IMR-90 (cell line): ENCODE data around the gene NLRP3. TPM values are rescaled to one million over a fixed set of nuclear protein-coding genes. Genes with fewer than 3 reads are reported as not detected.

Experiments used
- ATAC-seq: fragments of 200-7000 bp; cut with Tn5 transposase; 2 replicates; pipeline ENCODE4 v1.9.1; 2020; ENCODE audit warnings: low read depth, mild to moderate bottlenecking, moderate library complexity
- BruUV-seq: library from RNA; stranded (reverse); fragments of 400-500 nt; replicated peaks from 2 replicates; lab custom pipeline; 2021; lab: Mats Ljungman, UMichigan
- CTCF ChIA-PET: fragments of 300-600 bp; formaldehyde crosslinking; extraction: SDS; loops from one replicate; lab custom pipeline; 2021; ENCODE audit warnings: antibody characterized with exemption; lab: Yijun Ruan, JAX
- POLR2A ChIA-PET: fragments of 300-600 bp; sonication (Branson Sonifier 250); formaldehyde crosslinking; loops from one replicate; lab custom pipeline; 2022; ENCODE audit warnings: antibody characterized with exemption; ENCODE audit not compliant: unreplicated experiment; lab: Charles Lee
- DNase-seq: peaks from one replicate; pipeline ENCODE4 v3.0.0; 2013
- H2AFZ ChIP-seq: replicated peaks from 2 replicates; pipeline ENCODE3; 2013; ENCODE audit warnings: low read length, mild to moderate bottlenecking; ENCODE audit not compliant: poor library complexity
- H2AK5ac ChIP-seq: 2 replicates; pipeline ENCODE4 v1.6.1; 2013; ENCODE audit warnings: low read depth, low read length, inconsistent platforms
- H2AK9ac ChIP-seq: replicated peaks from 2 replicates; pipeline ENCODE3; 2013; ENCODE audit warnings: mild to moderate bottlenecking, low read depth, low read length, moderate library complexity; ENCODE audit not compliant: poor library complexity
- H2BK120ac ChIP-seq: 2 replicates; pipeline ENCODE4 v1.6.1; 2013; ENCODE audit warnings: low read depth, low read length, inconsistent platforms
- H2BK15ac ChIP-seq: 3 replicates; pipeline ENCODE4 v1.6.1; 2013; ENCODE audit warnings: low read depth, low read length, inconsistent platforms
- H2BK20ac ChIP-seq: 2 replicates; pipeline ENCODE4 v1.6.1; 2013; ENCODE audit warnings: low read depth, mild to moderate bottlenecking, inconsistent platforms, low read length, moderate library complexity
- H2BK5ac ChIP-seq: 2 replicates; pipeline ENCODE4 v1.6.1; 2013; ENCODE audit warnings: mild to moderate bottlenecking, low read depth, low read length, inconsistent platforms; ENCODE audit not compliant: poor library complexity, severe bottlenecking
- H3K14ac ChIP-seq: replicated peaks from 2 replicates; pipeline ENCODE4 v1.6.1; 2013; ENCODE audit warnings: low read depth, low read length, inconsistent platforms
- H3K18ac ChIP-seq: 2 replicates; pipeline ENCODE4 v1.6.1; 2013; ENCODE audit warnings: low read depth, low read length, control low read depth
- H3K23ac ChIP-seq: 2 replicates; pipeline ENCODE4 v1.6.1; 2013; ENCODE audit warnings: low read depth, low read length, inconsistent platforms
- H3K27ac ChIP-seq: 2 replicates; pipeline ENCODE4 v1.5.1; 2013; ENCODE audit warnings: mild to moderate bottlenecking, control low read depth, low read length; ENCODE audit not compliant: insufficient read depth
- H3K27me3 ChIP-seq: 2 replicates; pipeline ENCODE4 v1.6.1; 2013; ENCODE audit warnings: low read length; ENCODE audit not compliant: control insufficient read depth, insufficient read depth
- H3K36me3 ChIP-seq: 2 replicates; pipeline ENCODE4 v1.6.1; 2013; ENCODE audit warnings: low read length, mixed read lengths; ENCODE audit not compliant: control insufficient read depth, insufficient read depth
- H3K4ac ChIP-seq: 2 replicates; pipeline ENCODE4 v1.6.1; 2013; ENCODE audit warnings: low read depth, low read length, inconsistent platforms
- H3K4me1 ChIP-seq: 2 replicates; pipeline ENCODE4 v1.6.1; 2013; ENCODE audit warnings: low read length, mixed read lengths; ENCODE audit not compliant: control insufficient read depth, insufficient read depth
- H3K4me2 ChIP-seq: 2 replicates; pipeline ENCODE4 v1.6.1; 2013; ENCODE audit warnings: low read depth, mild to moderate bottlenecking, control low read depth, low read length, moderate library complexity
- H3K4me3 ChIP-seq: 2 replicates; pipeline ENCODE4 v1.5.1; 2013; ENCODE audit warnings: low read depth, mild to moderate bottlenecking, control low read depth, low read length, moderate library complexity; ENCODE audit not compliant: insufficient read depth
- H3K56ac ChIP-seq: 2 replicates; pipeline ENCODE4 v1.6.1; 2013; ENCODE audit warnings: low read length, inconsistent platforms; ENCODE audit not compliant: insufficient read depth; ENCODE audit errors: extremely low read depth
- H3K79me1 ChIP-seq, 2 experiments: 2 replicates each; pipeline ENCODE4 v1.6.1; 2013; ENCODE audit warnings: low read length in 2 of 2, inconsistent platforms in 1 of 2, low read depth in 1 of 2
- H3K9ac ChIP-seq: 2 replicates; pipeline ENCODE4 v1.6.1; 2013; ENCODE audit warnings: low read depth, low read length, control low read depth
- H3K9me1 ChIP-seq: 2 replicates; pipeline ENCODE4 v1.6.1; 2013; ENCODE audit warnings: low read length, inconsistent platforms; ENCODE audit not compliant: insufficient read depth
- H3K9me3 ChIP-seq: 2 replicates; pipeline ENCODE4 v1.6.1; 2013; ENCODE audit warnings: low read length; ENCODE audit not compliant: control insufficient read depth, insufficient read depth
- H4K20me1 ChIP-seq: 2 replicates; pipeline ENCODE4 v1.6.1; 2013; ENCODE audit warnings: low read length, inconsistent platforms; ENCODE audit not compliant: insufficient read depth
- H4K5ac ChIP-seq: 2 replicates; pipeline ENCODE4 v1.6.1; 2013; ENCODE audit warnings: mild to moderate bottlenecking, low read depth, low read length, control low read depth
- H4K8ac ChIP-seq, 2 experiments: 2 replicates each; pipeline ENCODE4 v1.6.1; 2013; ENCODE audit warnings: low read depth in 2 of 2, low read length in 2 of 2, control low read depth in 1 of 2, inconsistent platforms in 1 of 2
- H4K91ac ChIP-seq: 2 replicates; pipeline ENCODE4 v1.6.1; 2013; ENCODE audit warnings: low read depth, low read length, inconsistent platforms; ENCODE audit not compliant: insufficient read depth
- BHLHE40 ChIP-seq: fragments of 150-350 bp; IDR thresholded peaks from 2 replicates; pipeline ENCODE4 v1.6.1; 2016; ENCODE audit warnings: mild to moderate bottlenecking, low read depth, low read length
- CEBPB ChIP-seq: IDR thresholded peaks from 2 replicates; pipeline ENCODE4 v1.6.1; 2012; ENCODE audit warnings: low read depth, low read length, improper control_type of control experiment
- CHD1 ChIP-seq: IDR thresholded peaks from 2 replicates; pipeline ENCODE4 v1.6.1; 2012; ENCODE audit warnings: low read depth, low read length, improper control_type of control experiment
- FOS ChIP-seq: fragments of 150-350 bp; IDR thresholded peaks from 2 replicates; pipeline ENCODE4 v1.6.1; 2016; ENCODE audit warnings: low read depth, low read length
- MAFK ChIP-seq: IDR thresholded peaks from 2 replicates; pipeline ENCODE4 v1.6.1; 2012; ENCODE audit warnings: low read depth, low read length, improper control_type of control experiment
- MAZ ChIP-seq: IDR thresholded peaks from 2 replicates; pipeline ENCODE4 v1.6.1; 2012; ENCODE audit warnings: low read depth, mild to moderate bottlenecking, low read length, improper control_type of control experiment, moderate library complexity, borderline replicate concordance
- MXI1 ChIP-seq: IDR thresholded peaks from 2 replicates; pipeline ENCODE4 v1.6.1; 2012; ENCODE audit warnings: low read depth, mild to moderate bottlenecking, low read length, moderate library complexity, borderline replicate concordance
- NFE2L2 ChIP-seq: fragments of 150-350 bp; IDR thresholded peaks from 2 replicates; pipeline ENCODE4 v1.6.1; 2016; ENCODE audit warnings: low read depth, mild to moderate bottlenecking, low read length
- POLR2A ChIP-seq: IDR thresholded peaks from 2 replicates; pipeline ENCODE4 v1.6.1; 2012; ENCODE audit warnings: mild to moderate bottlenecking, low read depth, low read length
- RAD21 ChIP-seq: IDR thresholded peaks from 2 replicates; pipeline ENCODE4 v1.6.1; 2012; ENCODE audit warnings: low read length, improper control_type of control experiment
- RCOR1 ChIP-seq: IDR thresholded peaks from 2 replicates; pipeline ENCODE4 v1.6.1; 2012; ENCODE audit warnings: mild to moderate bottlenecking, low read length, improper control_type of control experiment; ENCODE audit not compliant: insufficient replicate concordance
- RFX5 ChIP-seq: IDR thresholded peaks from 2 replicates; pipeline ENCODE4 v1.8.0; 2012; ENCODE audit warnings: low read depth, mild to moderate bottlenecking, low read length, moderate library complexity
- SMC3 ChIP-seq: fragments of 150-350 bp; IDR thresholded peaks from 2 replicates; pipeline ENCODE4 v1.6.1; 2016; ENCODE audit warnings: low read depth, mild to moderate bottlenecking, antibody characterized with exemption, low read length, moderate library complexity
- WGBS, 2 experiments: methylation state at CpG; one replicate each; pipeline versions ENCODE4 v1.1.5 to v1.1.7; 2013; ENCODE audit warnings: missing lambda C conversion rate in 2 of 2; ENCODE audit not compliant: insufficient read length in 1 of 2; ENCODE audit errors: extremely low coverage in 2 of 2; 5-methylcytosine and 5-hydroxymethylcytosine counted together
- dilution Hi-C: fragments of 300-500 bp; cut with HindIII; formaldehyde crosslinking; loops from one replicate; pipeline ENCODE4 v1.14.3; 2018; ENCODE audit warnings: low sequenced_read_pairs; ENCODE audit not compliant: unreplicated experiment
- in situ Hi-C: fragments of 300-500 bp; cut with MboI; formaldehyde crosslinking; loops from 3 replicates; pipeline ENCODE4 v1.14.3; 2019; ENCODE audit warnings: low sequenced_read_pairs, inconsistent platforms, mixed read lengths
- intact Hi-C: fragments of 100-400 bp; cut with micrococcal nuclease; formaldehyde crosslinking; loops from 2 replicates; pipeline ENCODE4 v1.10.0; 2022
- polyA plus RNA-seq, 3 experiments: library from polyadenylated mRNA; depleted of rRNA; stranded (reverse); fragments of >200 nt; gene quantifications; 2 replicates each; pipeline ENCODE4 v1.2.3, GENCODE V29; 2012; ENCODE audit warnings: low replicate concordance in 1 of 3
- total RNA-seq: library from RNA; depleted of rRNA; stranded (reverse); fragments of >200 nt; gene quantifications from 2 replicates; pipeline ENCODE4 v1.2.3, GENCODE V29; 2012
- TF ChIP-seq, protein P1 (sequence below): conservative IDR thresholded peaks from 2 replicates; pipeline ENCODE4 v1.5.1; 2012; ENCODE audit warnings: mild to moderate bottlenecking, low read depth, low read length, improper control_type of control experiment
- TF ChIP-seq, protein P2 (sequence below): fragments of 150-350 bp; IDR thresholded peaks from 2 replicates; pipeline ENCODE4 v1.6.1; 2017; ENCODE audit warnings: mild to moderate bottlenecking, antibody characterized with exemption, low read length, low read depth
- TF ChIP-seq, protein P3 (sequence below): fragments of 150-350 bp; IDR thresholded peaks from 2 replicates; pipeline ENCODE4 v1.6.1; 2016; ENCODE audit warnings: low read depth, mild to moderate bottlenecking, low read length, moderate library complexity, borderline replicate concordance

NLRP3 gene
- total and polyA plus RNA-seq, 2 of the 4 experiments (the other 2 are of a cell fraction) = 0.18 TPM; not detected in 1

DNA sequence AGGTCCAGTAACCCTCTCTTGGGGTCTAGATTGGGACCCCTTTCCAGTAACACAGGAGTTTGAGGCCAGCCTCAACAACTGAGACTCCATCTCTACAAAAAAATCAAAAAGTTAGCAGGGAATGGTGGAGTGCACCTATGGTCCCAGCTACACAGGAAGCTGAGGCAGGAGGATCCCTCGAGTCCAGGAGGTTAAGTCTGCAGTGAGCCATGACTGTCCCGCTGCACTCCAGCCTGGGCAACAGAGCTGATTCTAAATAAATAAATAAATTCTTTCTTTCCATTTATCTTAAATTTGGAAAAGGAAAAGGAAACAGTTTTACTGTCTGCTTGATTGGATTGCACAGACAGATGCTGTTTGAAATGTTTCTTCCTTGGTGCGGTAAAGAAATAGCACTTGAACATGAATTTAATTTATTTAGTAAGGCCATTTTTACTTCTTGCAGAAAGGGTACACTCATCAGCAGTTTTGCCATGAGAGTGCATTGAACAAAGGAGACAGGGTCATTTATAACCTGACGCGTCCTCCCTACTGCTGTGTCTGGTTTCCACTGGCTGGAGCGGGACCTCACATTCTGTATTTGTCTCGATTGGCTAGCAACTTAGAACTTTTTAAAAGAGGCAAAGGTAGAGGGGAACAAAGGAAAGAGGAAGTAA, 47.4 kb upstream of the NLRP3 start:
- intact Hi-C loops = no loop called here

More for the DNA sequence above, 47.4 kb upstream of the NLRP3 start:
- dilution Hi-C loops (no loop called here), in situ Hi-C loops (no loop called here)
- Histone ChIP-seq H3K27ac (no peak overlapping the region), H3K56ac (no peak overlapping the region), H3K79me1 (no peaks in the 10 kb centered on the region), H4K20me1 (no peaks in the 10 kb centered on the region), H2BK15ac (no peak overlapping the region; the same call in 2 of the 3 replicates), H2BK20ac (no peak overlapping the region), H3K9me3 (no peaks in the 10 kb centered on the region), H3K27me3 (no peaks in the 10 kb centered on the region), H3K9me1 (no peaks in the 10 kb centered on the region), H2AFZ (no peak overlapping the region), H4K8ac (no peak overlapping the region), H2BK5ac (no peak overlapping the region), H3K4me2 (no peak overlapping the region), H3K4me1 (peaks cover 6% of the 10 kb centered on the region; the same call in 1 of the 2 replicates), H3K23ac (no peak overlapping the region), H2AK5ac (no peak overlapping the region), H4K5ac (no peak overlapping the region), H2AK9ac (no peak overlapping the region), H3K14ac (no peak overlapping the region), H2BK120ac (no peak overlapping the region), H3K36me3 (no peaks in the 10 kb centered on the region), H3K18ac (no peak overlapping the region), H3K9ac (no peak overlapping the region), H4K91ac (no peak overlapping the region), H3K4ac (no peak overlapping the region), H3K4me3 (no peak overlapping the region)
- WGBS, 2 experiments = no CpG with 5 or more reads among the region's 7 CpGs
- BruUV-seq = no TSS peak
- POLR2A ChIA-PET = no interaction called here
- TF ChIP-seq BHLHE40 (no peak), NFE2L2 (no peak), CEBPB (no peak), RAD21 (no peak), MAZ (no peak), RCOR1 (no peak), CHD1 (no peak), POLR2A (no peak), MAFK (no peak), MXI1 (no peak), FOS (no peak), RFX5 (no peak), SMC3 (no peak)
- TF ChIP-seq, protein P1, sequence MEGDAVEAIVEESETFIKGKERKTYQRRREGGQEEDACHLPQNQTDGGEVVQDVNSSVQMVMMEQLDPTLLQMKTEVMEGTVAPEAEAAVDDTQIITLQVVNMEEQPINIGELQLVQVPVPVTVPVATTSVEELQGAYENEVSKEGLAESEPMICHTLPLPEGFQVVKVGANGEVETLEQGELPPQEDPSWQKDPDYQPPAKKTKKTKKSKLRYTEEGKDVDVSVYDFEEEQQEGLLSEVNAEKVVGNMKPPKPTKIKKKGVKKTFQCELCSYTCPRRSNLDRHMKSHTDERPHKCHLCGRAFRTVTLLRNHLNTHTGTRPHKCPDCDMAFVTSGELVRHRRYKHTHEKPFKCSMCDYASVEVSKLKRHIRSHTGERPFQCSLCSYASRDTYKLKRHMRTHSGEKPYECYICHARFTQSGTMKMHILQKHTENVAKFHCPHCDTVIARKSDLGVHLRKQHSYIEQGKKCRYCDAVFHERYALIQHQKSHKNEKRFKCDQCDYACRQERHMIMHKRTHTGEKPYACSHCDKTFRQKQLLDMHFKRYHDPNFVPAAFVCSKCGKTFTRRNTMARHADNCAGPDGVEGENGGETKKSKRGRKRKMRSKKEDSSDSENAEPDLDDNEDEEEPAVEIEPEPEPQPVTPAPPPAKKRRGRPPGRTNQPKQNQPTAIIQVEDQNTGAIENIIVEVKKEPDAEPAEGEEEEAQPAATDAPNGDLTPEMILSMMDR = no peak
- TF ChIP-seq, protein P2, sequence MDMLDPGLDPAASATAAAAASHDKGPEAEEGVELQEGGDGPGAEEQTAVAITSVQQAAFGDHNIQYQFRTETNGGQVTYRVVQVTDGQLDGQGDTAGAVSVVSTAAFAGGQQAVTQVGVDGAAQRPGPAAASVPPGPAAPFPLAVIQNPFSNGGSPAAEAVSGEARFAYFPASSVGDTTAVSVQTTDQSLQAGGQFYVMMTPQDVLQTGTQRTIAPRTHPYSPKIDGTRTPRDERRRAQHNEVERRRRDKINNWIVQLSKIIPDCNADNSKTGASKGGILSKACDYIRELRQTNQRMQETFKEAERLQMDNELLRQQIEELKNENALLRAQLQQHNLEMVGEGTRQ = no peak
- TF ChIP-seq, protein P3, sequence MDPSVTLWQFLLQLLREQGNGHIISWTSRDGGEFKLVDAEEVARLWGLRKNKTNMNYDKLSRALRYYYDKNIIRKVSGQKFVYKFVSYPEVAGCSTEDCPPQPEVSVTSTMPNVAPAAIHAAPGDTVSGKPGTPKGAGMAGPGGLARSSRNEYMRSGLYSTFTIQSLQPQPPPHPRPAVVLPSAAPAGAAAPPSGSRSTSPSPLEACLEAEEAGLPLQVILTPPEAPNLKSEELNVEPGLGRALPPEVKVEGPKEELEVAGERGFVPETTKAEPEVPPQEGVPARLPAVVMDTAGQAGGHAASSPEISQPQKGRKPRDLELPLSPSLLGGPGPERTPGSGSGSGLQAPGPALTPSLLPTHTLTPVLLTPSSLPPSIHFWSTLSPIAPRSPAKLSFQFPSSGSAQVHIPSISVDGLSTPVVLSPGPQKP = no peak
- CTCF ChIA-PET = interaction anchor here (0.7 kb wide), 1 partner anchor 196 kb away, joined by 3 read pairs; no protein-coding TSS in a partner anchor
- no peak for DNase-seq
- ATAC-seq = no peak; the same call in 1 of the 2 replicates
